Endometrial microvascular endothelial cells (primary cell): ENCODE data around the gene FASN. TPM values are rescaled to one million over a fixed set of nuclear protein-coding genes. Genes with fewer than 3 reads are reported as not detected.

Source experiments
- in situ Hi-C: cut with HindIII; loops from 2 replicates; pipeline ENCODE4 v1.10.0; 2017; ENCODE audit warnings: low sequenced_read_pairs, low pct_unique_long_range_greater_than_20kb; ENCODE audit errors: inconsistent ontology term
- total RNA-seq: library from RNA; depleted of rRNA; stranded (reverse); fragments of >200 nt; gene quantifications from one replicate; pipeline ENCODE4 v1.2.3, GENCODE V29; 2015; ENCODE audit errors: inconsistent ontology term

The FASN gene
- total RNA-seq, 1 donor from 2014 or later = 76.7 TPM

DNA sequence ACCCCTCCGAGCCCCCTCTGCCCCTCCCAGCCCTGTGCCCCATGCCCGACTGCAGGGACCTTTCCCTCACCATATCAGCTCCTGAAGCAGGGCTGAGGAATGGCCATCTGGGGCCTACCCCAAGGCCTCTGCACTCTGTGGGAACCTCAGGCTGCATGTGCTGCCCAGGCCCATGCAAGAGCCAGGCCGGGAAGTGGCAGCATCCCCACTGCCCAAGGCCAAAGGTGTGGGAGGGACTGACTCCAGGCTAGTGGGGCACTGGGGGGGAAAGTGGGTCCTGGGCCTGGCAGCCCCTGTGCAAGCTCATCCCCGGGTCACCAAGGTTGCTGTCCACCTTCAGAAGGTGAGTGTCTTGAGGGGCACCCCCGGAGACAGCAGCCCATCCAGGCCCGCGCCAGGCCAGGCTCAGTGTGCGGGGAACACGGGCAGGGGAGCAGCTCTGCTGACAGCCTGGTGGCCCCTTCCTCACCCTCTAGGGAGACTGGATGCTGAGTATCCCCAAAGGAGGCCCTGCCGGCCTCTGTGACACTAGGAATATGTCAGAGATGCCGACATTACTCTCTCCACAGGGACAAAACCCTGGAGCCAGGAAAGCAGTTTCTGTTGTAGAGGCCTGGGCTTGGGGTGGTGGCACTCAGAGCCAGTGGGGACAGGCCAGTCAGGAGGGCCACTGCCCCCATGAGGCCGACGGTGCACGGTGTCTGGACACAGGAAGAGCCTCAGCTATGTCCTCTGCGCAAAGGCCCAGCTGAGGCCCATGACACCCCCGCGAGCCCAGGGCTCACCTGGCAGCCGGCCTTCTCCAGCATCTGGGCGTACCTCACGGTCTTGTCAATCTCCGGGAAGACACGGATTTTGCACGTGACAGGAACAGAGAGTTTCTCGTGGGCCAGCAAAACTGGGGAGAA is 35.7 kb downstream of the FASN start:
- in situ Hi-C loops = no loop called here

GRCh38 chr17:82061047-82061925 is 36.8 kb downstream of the FASN start:
- in situ Hi-C loops = no loop called here

DNA sequence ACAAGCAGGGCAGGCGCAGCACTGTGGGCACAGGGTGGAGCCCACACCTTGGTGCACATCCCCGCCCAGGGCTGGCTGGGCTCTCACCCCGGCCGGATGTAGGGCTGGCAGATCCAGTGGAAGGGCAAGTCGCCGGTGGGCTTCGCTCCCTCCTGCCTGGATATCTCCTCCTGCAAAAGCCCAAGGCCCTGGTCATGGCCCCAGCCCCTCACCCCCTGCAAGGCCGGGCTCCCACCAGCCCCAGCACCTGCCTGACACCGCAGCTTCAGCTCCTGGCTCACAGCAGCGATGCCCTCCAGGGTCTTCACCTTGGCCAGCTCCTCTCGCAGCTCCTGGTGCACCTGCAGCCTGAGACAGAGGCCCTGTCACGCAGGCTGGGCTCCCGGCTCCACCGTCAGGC is 37.4 kb downstream of the FASN start:
- in situ Hi-C loops = no loop called here

DNA sequence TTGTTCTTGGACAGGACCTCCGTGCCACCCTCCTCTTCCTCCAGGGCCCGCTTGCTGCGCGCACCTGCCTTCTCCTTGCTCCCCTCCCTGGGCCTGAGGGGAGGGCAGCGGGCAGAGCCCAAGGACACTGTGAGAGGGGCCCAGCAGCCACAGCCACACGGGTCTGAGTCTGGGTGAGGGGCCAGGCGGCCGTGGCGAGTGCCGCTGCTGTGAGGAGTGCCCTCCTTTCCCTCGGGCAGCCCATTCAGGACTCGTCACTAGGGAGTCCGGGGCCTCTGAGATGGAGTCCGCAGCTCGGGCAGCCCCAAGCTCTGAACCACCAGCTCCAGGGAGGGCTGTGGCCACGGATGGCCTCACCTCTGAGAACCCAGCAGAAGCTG is 38.0 kb downstream of the FASN start:
- in situ Hi-C loops = no loop called here

GRCh38 chr17:82059272-82060000 is 38.6 kb downstream of the FASN start:
- in situ Hi-C loops = no loop called here

DNA sequence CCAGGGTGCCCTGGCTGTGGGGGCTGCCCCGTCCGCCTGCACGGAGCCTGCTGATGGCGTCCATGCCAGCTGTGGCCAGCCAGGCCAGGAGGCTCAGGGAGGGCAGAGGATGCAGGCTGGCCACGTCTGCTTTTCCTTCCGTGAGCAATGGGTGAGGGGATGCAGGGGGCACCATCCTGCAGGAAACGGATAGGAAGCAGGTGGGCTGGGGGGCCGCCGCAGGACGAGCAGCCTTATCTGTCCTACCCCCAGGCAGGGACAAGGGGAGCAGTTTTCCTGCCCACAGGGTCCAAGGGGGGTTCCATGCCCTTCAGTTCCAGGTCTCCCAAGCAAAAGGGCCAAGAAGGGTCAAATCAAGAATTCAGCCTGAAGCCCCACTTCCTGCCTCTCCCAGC is 39.2 kb downstream of the FASN start:
- in situ Hi-C loops = no loop called here

GRCh38 chr17:82058230-82058854 is 39.7 kb downstream of the FASN start:
- in situ Hi-C loops = no loop called here

- in situ Hi-C loops = no loop called here
Observed at GRCh38 chr17:82056729-82057621, 41.1 kb downstream of the FASN start.

DNA sequence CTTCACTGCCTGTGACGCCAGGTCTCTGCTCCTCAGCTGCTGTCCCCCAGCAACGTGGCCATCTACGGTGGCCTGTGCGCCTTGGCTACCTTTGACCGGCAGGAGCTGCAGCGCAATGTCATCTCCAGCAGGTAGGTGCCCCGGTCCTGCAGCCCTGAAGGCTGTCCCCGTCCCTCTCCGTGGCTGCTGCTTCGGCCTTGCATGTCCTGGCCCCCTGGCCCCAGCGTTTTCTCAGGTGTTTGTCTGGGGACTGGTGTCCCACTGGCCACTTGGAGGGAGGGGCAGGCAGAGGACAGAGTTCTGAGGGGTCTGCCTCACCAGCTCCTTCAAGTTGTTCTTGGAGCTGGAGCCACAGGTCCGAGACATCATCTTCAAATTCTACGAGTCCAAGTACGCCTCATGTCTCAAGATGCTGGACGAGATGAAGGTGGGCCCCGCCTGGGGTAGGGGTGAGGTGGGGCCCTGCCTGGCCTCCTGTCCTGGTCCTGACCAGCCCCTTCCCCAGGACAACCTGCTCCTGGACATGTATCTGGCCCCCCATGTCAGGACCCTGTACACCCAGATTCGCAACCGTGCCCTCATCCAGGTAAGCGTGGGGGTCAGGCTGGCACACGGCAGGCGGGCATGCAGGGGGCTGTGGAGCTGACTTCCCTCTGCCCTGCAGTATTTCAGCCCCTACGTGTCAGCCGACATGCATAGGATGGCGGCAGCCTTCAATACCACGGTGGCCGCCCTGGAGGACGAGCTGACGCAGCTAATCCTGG is 41.9 kb downstream of the FASN start:
- in situ Hi-C loops = no loop called here

DNA sequence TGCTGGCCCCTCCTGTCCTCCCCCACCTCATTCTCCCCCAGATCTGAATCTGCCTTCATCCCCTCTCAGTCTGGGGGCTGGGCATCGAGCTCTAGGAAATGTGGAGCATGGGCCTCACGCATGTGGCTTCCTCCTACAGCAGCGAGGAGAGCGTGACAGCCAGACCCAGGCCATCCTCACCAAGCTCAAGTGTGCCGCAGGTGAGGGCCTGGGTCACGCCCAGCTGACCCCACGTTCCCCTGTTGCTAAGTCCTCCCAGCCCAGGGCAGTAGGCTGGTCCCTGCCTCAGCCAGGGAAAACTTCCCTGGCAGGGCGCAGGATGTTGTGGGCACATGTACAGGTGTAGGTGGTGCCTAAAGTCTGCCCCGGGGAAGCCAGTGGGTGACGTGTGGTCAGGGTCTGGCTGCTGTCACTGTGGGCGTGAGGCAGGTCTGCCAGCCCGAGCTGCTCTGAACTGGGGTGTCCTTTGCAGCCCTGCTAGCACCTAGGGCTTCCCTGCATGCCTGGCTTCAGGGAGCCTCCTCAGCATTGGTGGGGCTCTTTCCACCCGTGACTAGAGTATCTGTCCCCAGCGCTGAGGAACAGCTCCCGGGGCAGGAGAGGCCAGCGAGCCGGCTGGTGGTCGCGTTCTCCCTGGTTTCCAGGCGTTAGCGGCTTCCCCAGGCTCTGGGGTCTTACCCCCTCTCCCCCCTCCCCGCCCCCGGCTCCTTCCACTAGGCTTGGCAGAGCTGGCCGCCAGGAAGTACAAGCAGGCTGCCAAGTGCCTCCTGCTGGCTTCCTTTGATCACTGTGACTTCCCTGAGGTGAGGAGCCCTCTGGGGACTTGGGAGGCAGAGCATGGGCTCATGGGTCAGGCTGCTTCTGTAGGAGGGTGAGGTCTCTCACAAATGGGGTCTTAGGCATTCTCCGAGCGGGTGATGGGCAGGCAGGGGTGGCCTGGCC is 42.7 kb downstream of the FASN start:
- in situ Hi-C loops = no loop called here

GRCh38 chr17:82054351-82055022 is 43.5 kb downstream of the FASN start:
- in situ Hi-C loops = no loop called here

DNA sequence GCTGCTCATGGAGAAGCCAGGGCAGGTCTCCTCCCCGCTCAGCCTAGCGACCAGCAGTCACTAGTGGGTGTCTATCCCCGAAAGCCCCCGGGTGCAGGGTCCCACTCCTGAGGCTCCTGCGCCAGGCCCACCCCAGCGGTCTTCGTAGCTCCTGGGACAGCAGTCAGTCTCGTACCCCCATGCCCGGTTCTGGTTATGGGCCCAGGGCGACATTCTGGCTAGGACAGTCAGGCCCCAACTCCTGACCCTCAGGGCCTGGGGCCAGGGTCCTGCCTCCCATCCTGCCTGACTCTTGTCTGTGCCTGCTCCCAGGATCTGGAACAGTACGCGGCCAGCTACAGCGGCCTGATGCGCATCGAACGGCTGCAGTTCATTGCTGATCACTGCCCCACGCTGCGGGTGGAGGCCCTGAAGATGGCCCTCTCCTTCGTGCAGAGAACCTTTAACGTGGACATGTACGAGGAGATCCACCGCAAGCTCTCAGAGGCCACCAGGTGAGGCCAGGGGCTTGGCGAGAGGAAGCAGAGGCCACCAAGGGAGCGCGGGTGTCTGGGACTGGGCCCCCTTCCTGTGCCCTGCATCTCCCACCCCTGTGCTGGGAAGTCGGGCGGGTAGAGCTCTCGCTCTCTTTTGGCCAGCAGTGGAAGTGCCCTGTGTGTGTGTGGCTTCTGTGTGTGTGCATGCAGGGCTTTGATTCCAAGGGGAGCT is 44.3 kb downstream of the FASN start:
- in situ Hi-C loops = no loop called here

DNA sequence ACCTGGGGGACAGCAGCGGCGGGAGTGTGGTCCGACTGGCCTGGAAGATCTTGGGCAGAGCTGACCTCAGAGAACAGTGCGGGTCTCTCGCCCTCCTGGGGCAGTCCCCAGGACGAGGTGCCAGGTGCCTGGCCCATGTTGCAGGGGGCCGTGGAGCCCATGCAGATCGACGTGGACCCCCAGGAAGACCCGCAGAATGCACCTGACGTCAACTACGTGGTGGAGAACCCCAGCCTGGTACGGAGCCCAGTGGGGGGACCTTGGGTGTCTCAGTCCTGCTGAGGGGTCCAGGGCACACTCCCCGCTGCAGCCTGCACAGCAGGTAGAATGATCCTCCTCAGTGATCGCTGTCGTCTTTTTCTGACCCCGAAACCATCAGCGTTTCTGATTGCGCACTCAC is 44.9 kb downstream of the FASN start:
- in situ Hi-C loops = no loop called here

- in situ Hi-C loops = no loop called here
Observed at GRCh38 chr17:82052638-82053059, 45.4 kb downstream of the FASN start.
